OCI-LY1 (cell line): ENCODE results near the gene CNTD1.

Experiments
- H2AFZ ChIP-seq: fragments of 200-600 bp; sonication (generic), shearing (Covaris generic); 2 replicates; pipeline ENCODE4 v1.6.0; 2014; ENCODE audit warnings: antibody characterized with exemption, mild to moderate bottlenecking, low read length
- H3F3A ChIP-seq: fragments of 200-600 bp; sonication (generic), shearing (Covaris generic); 2 replicates; pipeline ENCODE4 v1.6.0; 2014; ENCODE audit warnings: mild to moderate bottlenecking, antibody characterized with exemption, low read length, moderate library complexity; ENCODE audit not compliant: insufficient read depth
- H3K27ac ChIP-seq: fragments of 200-600 bp; sonication (generic); 2 replicates; pipeline ENCODE4 v1.5.1; 2014; ENCODE audit warnings: low read length, mixed run types, mild to moderate bottlenecking, low read depth; ENCODE audit not compliant: poor library complexity, severe bottlenecking
- H3K27me3 ChIP-seq: fragments of 200-600 bp; sonication (generic); 2 replicates; pipeline ENCODE4 v1.6.0; 2014; ENCODE audit warnings: antibody characterized with exemption, mild to moderate bottlenecking, low read length, moderate library complexity; ENCODE audit not compliant: insufficient read depth
- H3K36me3 ChIP-seq: fragments of 200-600 bp; sonication (generic); 2 replicates; pipeline ENCODE4 v1.6.1; 2014; ENCODE audit warnings: mild to moderate bottlenecking, antibody characterized with exemption, low read length, moderate library complexity, mixed read lengths; ENCODE audit not compliant: insufficient read depth
- H3K4me1 ChIP-seq: fragments of 200-600 bp; sonication (generic); 2 replicates; pipeline ENCODE4 v1.5.1; 2014; ENCODE audit warnings: mild to moderate bottlenecking, low read length, moderate library complexity; ENCODE audit not compliant: insufficient read depth, severe bottlenecking
- H3K4me2 ChIP-seq: fragments of 200-600 bp; sonication (generic), shearing (Covaris generic); 2 replicates; pipeline ENCODE4 v1.6.1; 2014; ENCODE audit warnings: low read length
- H3K4me3 ChIP-seq: fragments of 200-600 bp; sonication (generic); 2 replicates; pipeline ENCODE4 v1.5.1; 2014; ENCODE audit warnings: low read length, low read depth, mild to moderate bottlenecking, mixed read lengths; ENCODE audit not compliant: poor library complexity, severe bottlenecking
- H3K79me2 ChIP-seq: fragments of 200-600 bp; shearing (Covaris generic); 2 replicates; pipeline ENCODE4 v1.6.1; 2016; ENCODE audit warnings: mixed run types, low read length, mixed read lengths; ENCODE audit not compliant: insufficient read depth
- H3K9ac ChIP-seq: fragments of 200-600 bp; sonication (generic), shearing (Covaris generic); 2 replicates; pipeline ENCODE4 v1.6.1; 2014; ENCODE audit warnings: mild to moderate bottlenecking, low read length, mixed read lengths
- H3K9me2 ChIP-seq: fragments of 200-600 bp; sonication (generic), shearing (Covaris generic); 2 replicates; pipeline ENCODE4 v1.6.1; 2014; ENCODE audit warnings: low read depth, mild to moderate bottlenecking, low read length, mixed read lengths
- H3K9me3 ChIP-seq: fragments of 200-600 bp; shearing (Covaris generic); 2 replicates; pipeline ENCODE4 v1.6.1; 2014; ENCODE audit warnings: low read length, mixed read lengths
- H4K20me1 ChIP-seq: fragments of 200-600 bp; sonication (generic), shearing (Covaris generic); 2 replicates; pipeline ENCODE4 v1.6.0; 2016; ENCODE audit warnings: mild to moderate bottlenecking, low read length; ENCODE audit not compliant: insufficient read depth
- CTCF ChIP-seq: fragments of 200-600 bp; sonication (generic), shearing (Covaris generic); IDR thresholded peaks from 2 replicates; pipeline ENCODE4 v1.5.1; 2017; ENCODE audit warnings: mild to moderate bottlenecking, antibody characterized with exemption, low read length, moderate library complexity, mixed read lengths
- EZH2 ChIP-seq: fragments of 200-600 bp; sonication (generic), shearing (Covaris generic); IDR thresholded peaks from 2 replicates; pipeline ENCODE4 v1.8.0; 2017; ENCODE audit warnings: borderline replicate concordance, mixed run types, mild to moderate bottlenecking, antibody characterized with exemption, low read length, moderate library complexity, mixed read lengths

CNTD1 gene

GRCh38 chr17:42796066-42796758 lies 2.4 kb upstream of the CNTD1 start:
- H3K9ac ChIP-seq: no peak overlapping the region
- no peaks in the 10 kb centered on the region for H3K9me3 ChIP-seq
- no peaks in the 10 kb centered on the region for H3F3A ChIP-seq
- no peak overlapping the region for H2AFZ ChIP-seq
- H3K36me3 ChIP-seq: no peaks in the 10 kb centered on the region
- TF ChIP-seq CTCF (no peak), EZH2 (no peak)
- peaks cover 15% of the 10 kb centered on the region for H3K4me1 ChIP-seq
- H4K20me1 ChIP-seq: no peaks in the 10 kb centered on the region
- no peaks in the 10 kb centered on the region for H3K27me3 ChIP-seq
- H3K79me2 ChIP-seq: no peaks in the 10 kb centered on the region
- H3K9me2 ChIP-seq: no peaks in the 10 kb centered on the region
- no peak overlapping the region for H3K4me3 ChIP-seq
- H3K4me2 ChIP-seq: no peak overlapping the region
- H3K27ac ChIP-seq: no peak overlapping the region

- H3K4me2 ChIP-seq: peak overlapping the region; percentile 91
- H3K4me3 ChIP-seq: peak overlapping the region; percentile 91
- no peak overlapping the region for H3K27ac ChIP-seq
- H4K20me1 ChIP-seq: no peaks in the 10 kb centered on the region
- no peaks in the 10 kb centered on the region for H3F3A ChIP-seq
- no peaks in the 10 kb centered on the region for H3K27me3 ChIP-seq
- no peaks in the 10 kb centered on the region for H3K9me2 ChIP-seq
- H3K9ac ChIP-seq: peak overlapping the region; percentile 83
- no peak overlapping the region for H2AFZ ChIP-seq
- H3K4me1 ChIP-seq: peaks cover 15% of the 10 kb centered on the region
- no peaks in the 10 kb centered on the region for H3K9me3 ChIP-seq
- no peaks in the 10 kb centered on the region for H3K79me2 ChIP-seq
- H3K36me3 ChIP-seq: no peaks in the 10 kb centered on the region
- no peak for TF ChIP-seq CTCF
- TF ChIP-seq EZH2: no peak
These were observed 1.3 kb upstream of the CNTD1 start for GRCh38 chr17:42797067-42798007.

GRCh38 chr17:42798011-42798382 lies 664 bp upstream of the CNTD1 start:
- Histone ChIP-seq H3K9me2 (no peaks in the 10 kb centered on the region), H3F3A (no peaks in the 10 kb centered on the region), H3K36me3 (no peaks in the 10 kb centered on the region), H3K4me1 (peaks cover 15% of the 10 kb centered on the region), H2AFZ (peak overlapping the region; percentile 84), H3K79me2 (no peaks in the 10 kb centered on the region), H3K9ac (peak overlapping the region; percentile 83), H3K9me3 (no peaks in the 10 kb centered on the region), H3K4me3 (peak overlapping the region; percentile 91), H3K4me2 (peak overlapping the region; percentile 91), H3K27ac (no peak overlapping the region), H3K27me3 (no peaks in the 10 kb centered on the region), H4K20me1 (no peaks in the 10 kb centered on the region)
- TF ChIP-seq CTCF (no peak), EZH2 (no peak)
